Measurements from ENCODE around the gene ZNF695. TPM values are rescaled to one million over a fixed set of nuclear protein-coding genes. Genes with fewer than 3 reads are reported as not detected.

The ZNF695 gene
- total and polyA plus RNA-seq, 9 of the 15 experiments (the other 6 are each of a cell fraction or from before 2014, with no cell fraction given) = 8.7 to 15.2 (median 10.9) TPM

- TF ChIP-seq ZBTB2 (IDR thresholded peaks at IDR 0.05) = no peak
These were observed 36.7 kb downstream of the ZNF695 start (continued) for GRCh38 chr1:246971090-246971721.

- Histone ChIP-seq H3K4me2 (ENCODE audit: insufficient read depth, low read length) (no peak overlapping the region), H2AFZ (ENCODE audit: low read depth, low read length) (no peak overlapping the region), H3K9me3 (replicated peaks; ENCODE audit: control insufficient read depth, insufficient read depth, low read depth, low read length) (peaks cover 7% of the 10 kb centered on the region), H3K4me1 (replicated peaks in 1 of 2; ENCODE audit: control insufficient read depth in 2 of 2, insufficient read depth in 2 of 2, low read length in 2 of 2) (no peaks in the 10 kb centered on the region), H3K27ac (ENCODE audit: extremely low read depth, low read depth, low read length) (no peak overlapping the region), H3K36me3 (ENCODE audit: control insufficient read depth, insufficient read depth, low read length) (no peaks in the 10 kb centered on the region), H3K79me2 (ENCODE audit: control insufficient read depth, insufficient read depth, low read length) (no peaks in the 10 kb centered on the region), H4K20me1 (replicated peaks; ENCODE audit: control insufficient read depth, insufficient read depth, low read length) (no peaks in the 10 kb centered on the region), H3K9ac (ENCODE audit: insufficient read depth in 1 of 2, low read depth in 2 of 2, low read length in 2 of 2) (no peak overlapping the region), H3K27me3 (ENCODE audit: control insufficient read depth in 2 of 2, insufficient read depth in 2 of 2, low read length in 2 of 2) (no peaks in the 10 kb centered on the region), H3K9me1 (ENCODE audit: control insufficient read depth, insufficient read depth, low read length) (no peaks in the 10 kb centered on the region), H3K4me3 (no peak overlapping the region)
- intact Hi-C loops (cut with micrococcal nuclease) = loop anchor here (5.0 kb wide), 1 partner anchor 272 kb away; no protein-coding TSS in a partner anchor
- in situ Hi-C loops (cut with MboI) = no loop called here
- no peak for ATAC-seq
- POLR2A ChIA-PET = no interaction called here
- no TSS peak for BruUV-seq (replicated peaks)
- CTCF ChIA-PET (ENCODE audit: low intra/inter-chr PET ratio) = no interaction called here
- FAIRE-seq = no peak
- no peak for DNase-seq (ENCODE audit: extremely low read depth in 1 of 4, low spot score in 3 of 4)
- WGBS (ENCODE audit: insufficient coverage, low coverage, missing lambda C conversion rate) = 10% methylated on average over 3 of the region's 3 CpGs
- TF ChIP-seq KAT7 (CRISPR knock-in tag; IDR thresholded peaks at IDR 0.05; ENCODE audit: borderline replicate concordance) (no peak), POU5F1 (IDR thresholded peaks at IDR 0.05; ENCODE audit: borderline replicate concordance, low read depth, low read length, partially characterized antibody) (no peak), ARID4B (CRISPR knock-in tag; IDR thresholded peaks at IDR 0.05) (no peak), SREBF1 (IDR thresholded peaks at IDR 0.05; ENCODE audit: borderline replicate concordance, low read depth, low read length) (no peak), ZBTB26 (CRISPR knock-in tag; IDR thresholded peaks at IDR 0.05) (no peak), POLR2H (tag; IDR thresholded peaks at IDR 0.05; ENCODE audit: low read depth) (no peak), ETS2 (tag; IDR thresholded peaks at IDR 0.05; ENCODE audit: borderline replicate concordance, poor library complexity, severe bottlenecking) (no peak), ZNF280B (CRISPR knock-in tag; IDR thresholded peaks at IDR 0.05) (no peak), STAT5A (IDR thresholded peaks at IDR 0.05; ENCODE audit: borderline replicate concordance, low read length) (no peak), HDAC1 (IDR thresholded peaks at IDR 0.05) (no peak)
These were observed 38.2 kb downstream of the ZNF695 start for GRCh38 chr1:246969621-246970020.

All from K562 (cell line).